SH-SY5Y (cell line): ENCODE data around the gene PRPF18.

Experiments used
- GATA2 ChIP-seq: IDR thresholded peaks from 2 replicates; pipeline ENCODE4 v1.6.1; 2011; ENCODE audit warnings: mild to moderate bottlenecking, low read depth, low read length
- GATA3 ChIP-seq: IDR thresholded peaks from 2 replicates; pipeline ENCODE4 v1.6.1; 2011; ENCODE audit warnings: low read depth, mild to moderate bottlenecking, low read length, moderate library complexity

DNA sequence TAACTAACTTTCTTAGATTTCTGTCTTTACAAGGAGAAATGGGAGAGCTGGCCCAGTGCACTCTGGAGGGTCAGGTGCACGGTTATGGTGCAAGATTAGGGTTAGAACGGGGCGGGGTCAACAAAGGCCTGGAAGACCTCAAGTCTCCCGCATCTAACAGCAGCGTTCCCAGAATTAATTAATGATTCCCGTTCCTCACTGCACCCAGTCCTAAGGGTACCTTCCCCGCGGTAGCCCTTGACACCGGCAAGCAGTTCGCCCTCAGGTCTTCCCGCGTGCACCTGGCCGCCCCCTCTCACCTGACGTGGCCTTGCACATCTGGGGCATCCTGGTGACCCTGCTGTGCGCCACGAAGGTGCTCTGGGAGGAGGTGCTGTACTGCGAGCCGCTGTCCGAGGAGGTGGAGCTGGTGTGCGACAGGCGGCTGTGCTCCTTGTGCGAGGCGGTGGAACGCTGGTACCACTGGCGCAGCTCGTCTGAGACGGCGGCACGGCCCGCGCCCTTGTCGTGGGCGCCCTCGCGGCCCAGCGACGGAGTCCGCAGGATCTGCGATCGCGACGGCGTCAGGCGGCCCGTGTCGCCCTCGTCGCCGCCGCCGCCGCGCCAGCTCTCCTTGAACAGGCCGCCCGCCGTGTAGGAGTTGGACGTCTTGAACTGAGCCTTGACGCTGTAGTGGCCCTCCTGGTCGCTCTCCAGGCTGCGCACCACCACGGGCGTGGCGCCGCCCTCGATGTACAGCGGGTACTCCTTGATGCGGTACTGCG is 69.8 kb downstream of the PRPF18 start:
- TF ChIP-seq GATA2, result no peak
- TF ChIP-seq GATA3, result no peak
